IPS DF 19.7 (cell line): Measurements from ENCODE around the gene CD44.
A peak's percentile ranks its signal among the peaks of the same experiment; 100 is the strongest.
"Not testable (repeated sequence)": the region's sequence is repeated elsewhere in the genome, so short reads cannot be mapped to it uniquely, and the experiment has no call there.

Experiments used
- DNase-seq: peaks from one replicate; pipeline ENCODE4 v3.0.0-alpha.2; 2013; ENCODE audit warnings: low read depth, low spot score

Gene CD44

DNA sequence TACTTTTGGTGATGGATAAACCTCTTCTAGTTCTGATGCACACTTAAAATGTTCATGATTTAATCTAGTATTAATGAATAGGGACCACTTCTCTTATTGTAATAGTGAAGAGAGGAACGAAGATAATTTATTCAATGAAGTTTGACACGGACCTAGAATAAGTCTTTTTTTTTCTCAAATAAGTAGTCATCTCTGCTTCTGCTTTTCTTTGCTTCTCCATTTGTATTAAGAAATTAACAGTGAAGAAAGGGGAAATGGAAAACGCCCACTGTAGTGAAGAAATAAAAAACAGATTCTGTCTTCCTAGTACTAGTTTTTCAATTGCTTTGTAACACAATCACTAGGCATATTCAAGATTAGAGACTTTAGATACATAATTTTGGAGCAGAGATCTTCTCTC, 73.0 kb downstream of the CD44 start:
- DNase-seq, result no peak

DNA sequence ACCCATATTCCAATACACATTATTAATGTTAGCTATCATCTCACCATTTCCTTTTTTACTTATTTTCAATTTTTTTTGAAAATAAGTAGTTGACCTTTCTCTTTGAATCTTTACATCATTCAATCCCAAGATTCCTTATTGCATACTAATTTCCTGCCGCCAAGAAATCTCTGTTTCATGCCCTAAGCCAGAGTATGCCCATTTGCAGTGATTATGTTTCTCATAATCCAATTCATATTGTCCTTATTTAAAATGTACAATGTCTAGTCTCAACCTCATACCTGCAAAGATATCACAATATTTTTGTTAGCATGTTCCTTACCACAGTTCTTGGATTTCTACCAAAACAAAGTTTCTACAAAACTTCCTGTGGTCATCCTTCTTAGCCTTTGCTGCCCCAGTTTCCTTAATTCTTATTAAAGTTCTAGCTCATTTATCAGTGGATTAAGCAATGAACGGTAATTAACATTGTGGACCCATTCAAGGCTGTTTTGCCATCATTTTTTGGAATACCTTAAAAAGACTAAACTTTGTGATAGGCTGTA, 75.3 kb downstream of the CD44 start:
- DNase-seq, result no peak

DNA sequence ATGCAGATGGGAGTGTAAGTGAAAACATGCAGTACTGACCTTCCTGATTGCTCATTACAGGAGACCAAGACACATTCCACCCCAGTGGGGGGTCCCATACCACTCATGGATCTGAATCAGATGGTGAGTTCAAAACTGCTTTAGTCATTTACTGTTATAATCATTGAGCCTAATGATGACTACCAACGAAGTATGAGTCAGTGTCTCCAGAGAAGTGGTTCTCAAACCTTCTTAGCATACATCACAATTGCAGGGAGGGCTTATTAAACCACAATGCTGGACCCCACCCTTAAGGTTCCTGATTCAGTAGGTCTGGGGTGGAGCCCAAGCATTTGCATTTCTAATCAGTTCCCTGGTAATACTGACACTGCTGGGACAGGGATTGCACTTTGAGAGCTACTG, 75.8 kb downstream of the CD44 start:
- DNase-seq, result peak; percentile 82

DNA sequence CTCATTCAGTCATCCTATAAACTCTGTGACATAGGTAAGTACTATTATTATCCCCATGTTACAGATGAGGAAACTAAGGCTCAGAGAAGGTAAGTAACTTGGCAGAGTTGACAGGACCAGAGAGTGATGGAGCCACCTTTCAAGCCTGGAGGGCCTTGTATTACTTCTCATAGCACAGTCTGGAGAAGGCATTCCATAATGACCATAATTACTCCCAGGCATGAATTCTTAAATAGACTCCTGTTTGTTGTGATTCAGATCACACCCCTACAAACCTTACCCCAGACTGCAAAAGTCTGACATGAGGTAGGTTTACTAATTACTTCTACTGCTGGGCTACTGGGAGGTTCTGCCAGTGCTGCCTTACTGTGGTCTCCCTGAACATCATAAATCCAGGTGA, 77.0 kb downstream of the CD44 start:
- DNase-seq, result no peak

DNA sequence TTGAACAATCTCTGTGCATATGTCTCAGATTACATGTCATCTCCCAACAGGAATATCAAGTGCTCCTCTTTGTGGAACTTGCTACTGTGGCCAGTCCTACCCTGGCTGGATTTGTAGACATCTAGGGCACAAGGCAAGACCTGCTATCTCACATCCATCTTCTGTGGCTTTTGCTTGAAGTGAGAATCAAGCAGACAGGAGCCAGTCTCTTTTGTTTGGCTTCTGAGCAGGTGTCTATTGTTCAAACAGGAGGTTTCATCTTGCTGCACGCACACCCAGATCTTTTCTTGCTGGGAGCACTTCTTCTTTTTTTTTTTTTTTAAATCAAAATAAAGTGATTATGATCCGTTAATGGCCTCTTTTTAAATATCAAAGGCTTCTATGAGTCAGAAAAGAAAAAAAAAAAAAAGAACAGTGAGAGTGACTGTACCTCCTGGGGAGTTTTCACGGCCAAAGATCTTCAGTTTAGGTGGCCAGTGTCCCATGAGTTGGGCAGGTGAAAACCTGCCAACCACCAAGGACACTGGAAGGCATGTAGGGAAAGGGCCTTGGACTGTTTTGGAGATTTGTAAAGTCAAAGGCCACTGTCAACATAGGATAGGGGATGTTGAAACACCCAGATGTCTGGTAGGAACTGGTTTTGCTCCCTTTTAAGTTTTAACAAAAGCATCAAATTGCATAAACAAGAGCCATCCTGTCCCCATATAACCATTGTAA, 78.1 kb downstream of the CD44 start:
- no peak for DNase-seq

DNA sequence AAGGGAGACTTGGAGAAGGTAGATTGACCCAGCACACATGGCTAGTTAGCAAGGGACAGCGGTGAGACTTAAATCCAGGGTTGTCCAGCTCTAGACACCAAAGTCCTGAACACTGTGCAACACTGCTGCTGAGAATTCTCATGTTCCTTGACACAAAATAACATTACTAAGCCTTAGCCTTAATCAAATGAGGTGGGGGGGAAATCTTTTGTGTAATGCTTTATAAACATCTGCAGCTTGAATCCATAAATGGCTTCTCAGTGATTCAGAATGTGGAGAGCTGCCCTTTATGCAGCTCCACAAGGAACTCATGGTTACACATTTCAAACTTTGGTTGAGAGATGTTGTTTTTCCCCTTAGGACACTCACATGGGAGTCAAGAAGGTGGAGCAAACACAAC, 80.0 kb downstream of the CD44 start:
- DNase-seq, result no peak

DNA sequence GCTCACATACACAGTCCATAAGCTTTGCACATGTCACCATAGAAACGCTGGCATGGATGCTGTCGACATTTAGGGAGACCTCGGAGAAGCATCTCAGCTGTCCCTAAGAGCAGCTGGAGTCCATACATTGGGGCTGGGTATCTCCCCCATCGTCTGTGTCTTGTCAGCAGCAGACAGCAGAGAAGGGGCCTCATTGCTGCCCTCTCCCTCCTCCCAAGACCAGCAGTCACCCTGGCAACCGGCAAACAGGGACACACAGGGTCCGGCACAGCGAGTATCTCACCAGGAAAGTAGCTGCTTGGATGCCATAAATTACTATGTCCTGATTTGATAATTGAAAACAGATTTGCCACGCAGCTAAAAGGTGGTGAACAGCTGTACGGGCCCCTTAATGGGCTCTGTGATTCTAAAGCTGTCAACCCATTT, 84.4 kb downstream of the CD44 start:
- no peak for DNase-seq

DNA sequence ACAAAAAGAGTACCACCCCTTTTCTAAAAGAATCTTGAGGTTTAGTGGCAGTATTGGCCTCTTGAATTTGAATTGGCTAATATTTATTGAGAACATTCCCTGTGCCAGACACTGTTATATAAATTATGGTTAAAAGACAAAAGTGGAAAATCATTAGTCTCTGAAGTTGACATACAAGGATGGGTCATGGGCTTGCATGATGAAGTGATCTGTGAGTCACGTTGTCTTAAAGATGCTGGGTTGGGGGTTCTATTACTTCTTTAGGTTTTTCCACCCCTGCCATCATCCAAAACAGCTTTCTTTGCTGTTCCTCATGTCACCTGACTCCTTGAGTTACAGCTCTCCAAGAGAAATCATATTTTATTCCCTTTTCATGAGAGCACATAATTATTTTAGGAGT, 85.0 kb downstream of the CD44 start:
- DNase-seq, result no peak

DNA sequence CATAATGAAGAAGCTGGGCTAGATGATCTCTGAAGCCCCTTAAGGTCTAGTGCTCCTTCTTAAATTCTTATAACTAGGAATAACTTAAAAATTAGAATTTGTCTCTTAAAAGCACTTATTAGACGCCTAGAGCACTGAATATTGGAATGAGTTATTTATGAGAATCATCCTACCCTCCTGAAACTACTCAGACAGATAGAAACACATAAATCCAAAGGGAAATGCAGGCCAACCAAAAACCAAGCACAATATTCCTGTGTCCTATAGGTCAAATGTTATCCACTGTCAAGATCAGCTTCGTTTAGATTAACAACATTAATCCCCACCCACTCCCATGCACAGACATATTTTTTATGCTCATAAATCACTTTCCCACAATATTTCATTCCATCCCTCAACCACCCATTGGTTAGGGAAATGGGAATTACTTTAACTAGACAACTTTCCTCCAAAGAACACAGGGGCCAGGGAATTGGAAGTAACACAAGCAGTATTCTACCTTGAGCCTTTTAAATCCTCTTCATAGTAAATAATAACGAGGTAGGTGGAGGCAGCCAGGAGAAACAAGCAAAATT, 87.1 kb downstream of the CD44 start:
- DNase-seq, result no peak

DNA sequence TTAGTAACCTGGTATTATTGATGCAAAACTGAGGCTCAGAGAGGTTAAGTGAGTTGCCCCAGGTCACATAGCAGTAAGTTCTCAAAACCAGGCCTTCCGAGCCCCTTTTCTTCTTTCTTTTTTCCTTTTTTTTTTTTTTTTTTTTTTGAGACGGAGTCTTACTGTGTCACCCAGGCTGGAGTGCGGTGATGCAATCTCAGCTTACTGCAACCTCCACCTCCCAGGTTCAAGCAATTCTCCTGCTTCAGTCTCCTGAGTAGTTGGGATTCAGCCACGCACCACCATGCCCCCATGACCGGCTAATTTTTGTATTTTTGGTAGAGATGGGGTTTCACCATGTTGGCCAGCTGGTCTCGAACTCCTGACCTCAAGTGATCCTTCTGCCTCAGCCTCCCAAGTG, 87.8 kb downstream of the CD44 start:
- DNase-seq, result not testable (repeated sequence)

DNA sequence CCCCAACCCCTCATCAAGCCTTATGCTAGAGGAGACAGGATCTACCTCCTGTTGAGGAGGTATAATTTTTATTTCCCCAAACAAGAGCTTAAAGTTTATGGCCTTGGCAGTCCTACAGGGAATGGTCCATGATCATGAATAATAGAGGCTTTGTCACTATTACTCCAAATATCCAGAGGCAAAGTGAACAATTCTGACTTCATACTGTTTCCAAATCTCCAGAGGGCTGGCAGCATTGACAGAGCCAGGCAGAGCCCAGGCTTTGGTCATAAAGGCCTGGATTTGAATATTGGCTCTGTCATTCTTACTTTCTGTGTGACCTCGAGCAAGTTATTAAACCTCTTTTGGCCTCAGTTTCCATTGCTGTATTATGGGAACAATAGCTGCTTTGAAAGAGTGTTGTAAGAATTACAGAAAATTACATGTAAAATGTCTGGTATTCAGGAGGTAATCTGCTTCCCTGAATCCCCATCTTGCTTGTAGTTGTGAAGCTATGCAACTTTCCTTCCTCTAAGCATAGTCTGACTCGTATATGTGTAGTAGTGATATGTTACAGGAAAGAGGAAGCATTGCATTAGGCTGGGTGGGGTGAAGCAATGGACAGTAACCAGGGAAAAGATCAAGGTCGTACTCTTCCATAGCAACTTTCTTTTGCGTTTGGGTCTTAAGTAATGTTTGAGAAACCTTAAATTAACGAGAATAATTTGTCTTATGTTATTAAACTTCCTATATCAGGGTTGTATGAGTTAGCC, 88.8 kb downstream of the CD44 start:
- no peak for DNase-seq

DNA sequence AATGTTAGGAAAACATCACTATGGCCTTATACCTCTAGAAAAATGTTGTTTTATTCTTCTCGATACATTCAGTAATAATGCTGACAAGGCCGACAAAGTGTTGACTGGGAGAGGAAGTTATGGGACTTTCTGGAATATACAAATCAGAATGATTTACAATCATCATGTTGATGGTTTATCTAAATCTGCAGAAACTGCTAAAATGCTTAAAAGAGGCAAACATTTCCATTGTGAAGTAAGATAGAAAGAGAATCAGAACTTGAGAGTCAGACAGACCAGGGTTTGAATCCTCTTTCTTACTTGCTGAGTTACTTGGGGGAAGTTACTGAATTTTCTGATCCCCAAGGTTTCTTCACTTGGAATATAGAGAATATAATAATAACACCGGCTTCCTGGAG, 89.4 kb downstream of the CD44 start:
- DNase-seq, result no peak

DNA sequence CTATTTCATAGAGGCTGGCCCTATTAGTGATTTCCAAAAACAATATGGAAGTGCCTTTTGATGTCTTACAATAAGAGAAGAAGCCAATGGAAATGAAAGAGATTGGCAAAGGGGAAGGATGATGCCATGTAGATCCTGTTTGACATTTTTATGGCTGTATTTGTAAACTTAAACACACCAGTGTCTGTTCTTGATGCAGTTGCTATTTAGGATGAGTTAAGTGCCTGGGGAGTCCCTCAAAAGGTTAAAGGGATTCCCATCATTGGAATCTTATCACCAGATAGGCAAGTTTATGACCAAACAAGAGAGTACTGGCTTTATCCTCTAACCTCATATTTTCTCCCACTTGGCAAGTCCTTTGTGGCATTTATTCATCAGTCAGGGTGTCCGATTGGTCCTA, 91.4 kb downstream of the CD44 start:
- DNase-seq, result no peak

DNA sequence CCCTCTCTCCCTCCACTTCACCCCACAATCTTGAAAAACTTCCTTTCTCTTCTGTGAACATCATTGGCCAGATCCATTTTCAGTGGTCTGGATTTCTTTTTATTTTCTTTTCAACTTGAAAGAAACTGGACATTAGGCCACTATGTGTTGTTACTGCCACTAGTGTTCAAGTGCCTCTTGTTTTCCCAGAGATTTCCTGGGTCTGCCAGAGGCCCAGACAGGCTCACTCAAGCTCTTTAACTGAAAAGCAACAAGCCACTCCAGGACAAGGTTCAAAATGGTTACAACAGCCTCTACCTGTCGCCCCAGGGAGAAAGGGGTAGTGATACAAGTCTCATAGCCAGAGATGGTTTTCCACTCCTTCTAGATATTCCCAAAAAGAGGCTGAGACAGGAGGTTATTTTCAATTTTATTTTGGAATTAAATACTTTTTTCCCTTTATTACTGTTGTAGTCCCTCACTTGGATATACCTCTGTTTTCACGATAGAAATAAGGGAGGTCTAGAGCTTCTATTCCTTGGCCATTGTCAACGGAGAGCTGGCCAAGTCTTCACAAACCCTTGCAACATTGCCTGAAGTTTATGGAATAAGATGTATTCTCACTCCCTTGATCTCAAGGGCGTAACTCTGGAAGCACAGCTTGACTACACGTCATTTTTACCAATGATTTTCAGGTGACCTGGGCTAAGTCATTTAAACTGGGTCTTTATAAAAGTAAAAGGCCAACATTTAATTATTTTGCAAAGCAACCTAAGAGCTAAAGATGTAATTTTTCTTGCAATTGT, 92.3 kb downstream of the CD44 start:
- DNase-seq, result no peak

DNA sequence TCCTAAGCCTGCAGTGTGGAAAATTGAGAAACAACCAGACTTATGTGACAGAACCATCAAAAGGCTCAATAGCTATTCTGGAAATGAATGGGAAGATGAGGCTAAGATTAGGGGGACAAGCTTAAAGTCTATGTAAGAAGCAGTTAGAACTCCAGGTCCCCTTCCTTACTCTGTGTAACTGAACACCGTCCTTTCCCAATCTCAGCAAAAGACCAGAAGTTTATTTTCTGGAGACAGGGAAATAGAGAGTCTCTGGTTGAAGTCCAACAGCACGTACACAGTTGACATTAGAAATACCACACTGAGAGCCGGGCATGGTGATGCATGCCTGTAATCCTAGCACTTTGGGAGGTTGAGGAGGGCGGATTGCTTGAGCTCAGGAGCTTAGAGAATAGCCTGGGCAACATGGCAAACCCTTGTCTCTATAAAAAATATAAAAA, 93.9 kb downstream of the CD44 start:
- no peak for DNase-seq

DNA sequence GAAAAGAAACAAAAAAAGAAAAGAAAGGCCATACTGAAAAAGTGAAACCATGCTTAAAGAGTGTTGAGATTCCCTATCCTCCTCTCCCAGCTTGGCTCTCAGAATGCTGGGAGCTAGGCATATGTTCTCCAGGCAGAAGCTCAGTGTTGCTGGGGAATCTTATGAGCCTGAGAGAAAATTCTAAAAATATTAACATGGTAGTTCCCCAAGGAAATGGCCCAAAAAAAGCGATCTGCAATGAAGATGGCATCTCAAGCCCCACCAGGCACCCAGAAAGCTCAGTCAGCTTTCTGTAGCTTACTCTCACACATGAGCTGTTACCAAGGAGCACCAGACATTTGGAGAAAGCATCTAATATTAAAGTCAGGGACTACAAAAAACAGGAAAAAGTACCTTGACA, 94.5 kb downstream of the CD44 start:
- no peak for DNase-seq

DNA sequence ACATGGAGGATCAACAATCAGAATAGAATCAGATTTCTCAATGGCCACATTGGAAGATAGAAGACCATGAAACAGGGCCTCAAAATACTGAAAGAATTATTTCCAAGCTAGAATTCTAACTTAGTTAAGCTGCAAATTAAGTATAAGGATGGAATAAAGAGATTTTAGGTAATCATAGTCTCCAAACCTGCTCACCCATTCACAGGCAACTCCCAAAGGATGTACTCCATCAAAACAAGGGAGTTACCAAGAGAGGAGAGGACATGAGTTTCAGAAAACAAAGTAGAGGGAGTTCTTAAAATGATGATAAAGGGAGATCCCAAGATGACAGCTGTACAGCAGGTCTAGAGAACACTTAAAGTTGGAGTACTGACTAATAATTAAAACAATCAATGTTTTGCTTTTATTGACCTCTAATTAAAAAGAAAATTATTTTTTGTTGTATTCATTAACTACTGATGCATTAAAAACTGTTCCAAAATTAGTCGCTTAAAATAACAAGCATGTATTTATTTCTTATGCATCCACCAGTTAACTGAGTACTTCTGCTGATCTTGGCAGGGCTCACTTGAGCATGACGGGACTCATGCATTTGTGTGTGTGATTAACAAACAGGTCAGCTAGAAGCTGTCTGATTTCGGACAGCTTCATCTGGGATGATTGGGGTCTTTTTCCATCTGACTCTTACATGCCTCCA, 95.6 kb downstream of the CD44 start:
- no peak for DNase-seq

DNA sequence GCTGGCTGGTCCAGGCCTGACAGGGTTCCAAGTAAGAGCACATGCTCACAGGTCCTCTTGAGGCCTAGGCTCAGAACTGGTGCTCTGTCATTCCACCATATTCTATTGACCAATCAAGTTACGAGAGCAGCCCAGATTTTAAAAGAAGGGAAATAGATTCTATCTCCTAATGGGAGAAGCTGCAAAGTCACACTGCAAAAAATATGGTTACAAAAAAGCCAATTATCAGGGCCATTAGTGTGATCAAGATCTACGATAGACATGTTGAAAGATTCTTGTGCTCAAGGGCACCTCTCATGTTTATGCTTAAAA, 96.1 kb downstream of the CD44 start:
- DNase-seq, result no peak

DNA sequence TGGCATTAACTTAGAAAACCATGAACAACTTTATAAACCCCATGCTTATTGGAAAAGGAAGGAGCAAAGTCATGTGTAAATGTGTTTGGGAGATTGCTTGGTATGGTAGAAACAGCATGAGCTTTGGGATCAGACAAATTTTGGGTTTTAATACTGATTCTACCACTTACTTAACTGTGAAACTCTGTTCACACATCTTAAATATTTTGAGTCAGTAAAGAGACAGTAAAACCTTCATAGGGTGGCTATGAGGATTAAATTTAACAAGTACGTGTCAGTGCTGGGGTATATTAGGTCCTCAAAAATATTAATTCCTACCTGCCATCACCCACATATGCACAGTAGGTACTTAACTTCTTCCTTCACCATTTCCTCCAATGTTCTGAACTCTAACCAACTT, 96.5 kb downstream of the CD44 start:
- no peak for DNase-seq

DNA sequence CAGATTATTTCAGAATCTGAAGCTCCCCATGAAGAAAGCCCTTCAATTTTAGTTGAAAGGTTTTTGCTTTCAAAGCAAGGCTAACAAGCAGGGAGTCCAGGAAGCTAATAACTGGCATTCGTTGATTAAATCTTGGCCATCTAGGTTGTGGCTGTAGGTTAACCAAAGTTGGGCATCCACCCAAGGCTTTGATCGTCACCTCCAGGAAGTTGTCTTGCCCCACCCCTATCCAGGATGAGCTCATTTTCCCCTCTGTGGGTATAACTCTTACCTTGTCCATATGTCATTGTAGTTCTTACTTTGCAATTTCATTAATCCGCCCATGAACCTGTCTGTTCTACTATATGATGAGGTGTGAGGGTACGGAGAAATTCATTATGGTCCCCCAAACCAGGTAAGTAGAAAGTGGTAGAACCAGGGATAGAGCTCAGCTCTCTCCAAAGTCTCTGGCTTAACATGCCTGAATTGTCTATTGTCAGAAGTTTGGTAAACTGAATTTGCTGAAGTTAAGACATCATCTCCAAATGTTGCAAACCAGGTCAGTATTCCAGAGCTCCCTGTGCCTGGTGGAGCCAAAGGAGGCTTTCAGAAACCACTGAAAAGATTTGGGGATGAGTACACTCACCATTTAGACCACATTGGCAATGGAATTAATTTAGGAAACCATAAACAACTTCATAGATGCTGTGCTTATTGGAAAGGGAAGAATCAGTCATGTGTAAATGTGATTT, 97.1 kb downstream of the CD44 start:
- DNase-seq, result no peak

DNA sequence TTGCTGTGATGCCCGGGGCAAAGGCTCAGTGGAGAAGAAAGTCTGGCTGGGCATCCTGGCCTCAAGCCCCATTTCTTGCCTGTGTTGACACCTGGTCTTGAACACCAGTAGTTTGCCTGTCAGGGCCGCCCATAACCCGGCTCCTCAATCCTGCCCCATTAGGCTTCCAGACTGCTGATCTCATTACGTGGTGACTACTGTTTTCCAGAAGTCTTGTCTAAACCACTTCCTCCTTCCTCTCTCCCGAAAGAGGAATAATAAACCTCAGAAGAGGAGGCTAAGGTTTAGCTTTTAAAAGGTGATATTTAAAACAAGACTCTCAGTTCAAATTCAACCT, 97.7 kb downstream of the CD44 start:
- no peak for DNase-seq
